Liver (tissue), 9 donors: ENCODE measurements around the gene TCEA2. TPM values are rescaled to one million over a fixed set of nuclear protein-coding genes. Genes with fewer than 3 reads are reported as not detected.

Experiments
- DNase-seq: peaks from one replicate; pipeline ENCODE4 v3.0.0-alpha.2; 2017; ENCODE audit warnings: low spot score
- H3K27ac ChIP-seq, 2 donors: one replicate each; pipeline ENCODE4 v1.7.0; 2013; ENCODE audit warnings: inconsistent platforms in 2 of 2, low read length in 2 of 2, control low read depth in 1 of 2, low read depth in 1 of 2, mild to moderate bottlenecking in 1 of 2
- H3K27me3 ChIP-seq, 4 donors: one replicate each; pipeline versions ENCODE4 v1.6.1 to v1.7.0; 2013; ENCODE audit warnings: low read length in 3 of 4, inconsistent platforms in 1 of 4, mild to moderate bottlenecking in 1 of 4, moderate library complexity in 1 of 4; ENCODE audit not compliant: control insufficient read depth in 4 of 4, insufficient read depth in 4 of 4
- H3K36me3 ChIP-seq, 4 donors: one replicate each; pipeline versions ENCODE4 v1.6.1 to v1.7.0; 2013; ENCODE audit warnings: low read length in 3 of 4, mild to moderate bottlenecking in 3 of 4, low read depth in 1 of 4, moderate library complexity in 1 of 4; ENCODE audit not compliant: control insufficient read depth in 4 of 4, insufficient read depth in 3 of 4
- H3K4me1 ChIP-seq, 4 donors: one replicate each; pipeline versions ENCODE4 v1.6.1 to v1.7.0; 2013; ENCODE audit warnings: low read length in 3 of 4, mild to moderate bottlenecking in 3 of 4, moderate library complexity in 1 of 4; ENCODE audit not compliant: control insufficient read depth in 4 of 4, insufficient read depth in 4 of 4
- H3K4me3 ChIP-seq, 3 donors: one replicate each; pipeline versions ENCODE4 v1.6.1 to v1.7.0; 2013; ENCODE audit warnings: low read length in 3 of 3, control low read depth in 1 of 3, low read depth in 1 of 3, mild to moderate bottlenecking in 1 of 3
- H3K9ac ChIP-seq, 2 donors: one replicate each; pipeline ENCODE4 v1.7.0; 2013; ENCODE audit warnings: low read length in 2 of 2, mild to moderate bottlenecking in 2 of 2, moderate library complexity in 2 of 2, control low read depth in 1 of 2, low read depth in 1 of 2
- H3K9me3 ChIP-seq, 4 donors: one replicate each; pipeline versions ENCODE4 v1.6.1 to v1.7.0; 2013; ENCODE audit warnings: low read length in 3 of 4; ENCODE audit not compliant: control insufficient read depth in 4 of 4
- EGR1 ChIP-seq, 2 donors: IDR thresholded peaks; 2 replicates each; pipeline ENCODE4 v1.6.1; 2016 to 2018; ENCODE audit warnings: antibody characterized with exemption in 2 of 2, low read depth in 2 of 2
- FOXA1 ChIP-seq: IDR thresholded peaks from 2 replicates; pipeline ENCODE4 v1.6.1; 2016; ENCODE audit warnings: antibody characterized with exemption
- FOXA2 ChIP-seq: IDR thresholded peaks from 2 replicates; pipeline ENCODE4 v1.6.1; 2016; ENCODE audit warnings: antibody characterized with exemption
- GABPA ChIP-seq, 2 donors: IDR thresholded peaks in 1 of 2; conservative IDR thresholded peaks in 1 of 2; 2 replicates each; pipeline ENCODE4 v1.6.1; 2016; ENCODE audit warnings: antibody characterized with exemption in 2 of 2, mild to moderate bottlenecking in 1 of 2, moderate library complexity in 1 of 2
- HNF4A ChIP-seq, 2 donors: conservative IDR thresholded peaks; 2 replicates each; pipeline ENCODE4 v1.6.1; 2016; ENCODE audit warnings: antibody characterized with exemption in 2 of 2, mild to moderate bottlenecking in 2 of 2
- HNF4G ChIP-seq: IDR thresholded peaks from 2 replicates; pipeline ENCODE4 v1.6.1; 2016; ENCODE audit warnings: antibody characterized with exemption
- JUND ChIP-seq, 2 donors: IDR thresholded peaks; 2 replicates each; pipeline ENCODE4 v1.6.1; 2016; ENCODE audit warnings: antibody characterized with exemption in 2 of 2
- NR2F2 ChIP-seq: IDR thresholded peaks from 2 replicates; pipeline ENCODE4 v1.6.1; 2016; ENCODE audit warnings: antibody characterized with exemption
- RAD21 ChIP-seq, 2 donors: IDR thresholded peaks; 2 replicates each; pipeline ENCODE4 v1.6.1; 2016; ENCODE audit warnings: antibody characterized with exemption in 2 of 2, mild to moderate bottlenecking in 2 of 2
- RXRA ChIP-seq, 2 donors: IDR thresholded peaks; 2 replicates each; pipeline ENCODE4 v1.6.1; 2017 to 2018; ENCODE audit warnings: antibody characterized with exemption in 2 of 2, mild to moderate bottlenecking in 1 of 2
- SP1 ChIP-seq: IDR thresholded peaks from 2 replicates; pipeline ENCODE4 v1.6.1; 2018; ENCODE audit warnings: antibody characterized with exemption, mild to moderate bottlenecking
- TAF1 ChIP-seq: conservative IDR thresholded peaks from 2 replicates; pipeline ENCODE4 v1.6.1; 2016; ENCODE audit warnings: antibody characterized with exemption, mild to moderate bottlenecking
- YY1 ChIP-seq: IDR thresholded peaks from 2 replicates; pipeline ENCODE4 v1.6.1; 2016; ENCODE audit warnings: antibody characterized with exemption, mild to moderate bottlenecking
- WGBS: extraction: QIAGEN DNeasy Blood & Tissue Kit; methylation state at CpG from one replicate; pipeline ENCODE4 v1.1.7; 2013; 5-methylcytosine and 5-hydroxymethylcytosine counted together
- polyA plus RNA-seq, 2 donors: library from polyadenylated mRNA; stranded (reverse) in 1 of 2; unstranded in 1 of 2; fragments of 200-250 nt in 1 of 2; fragments of >200 nt in 1 of 2; fragmentation: Nextera tagmentation in 1 of 2; extraction: Ambion mirVana in 1 of 2; gene quantifications; one replicate each; pipeline versions ENCODE4 v1.2.1 to v1.2.3, GENCODE V29; 2013 to 2015
- total RNA-seq, 2 donors: library from RNA; depleted of rRNA; stranded (reverse); fragments of >200 nt; gene quantifications; one replicate each; pipeline ENCODE4 v1.2.3, GENCODE V29; 2014
- TF ChIP-seq, protein P1 (sequence below): IDR thresholded peaks from 2 replicates; pipeline ENCODE4 v1.6.1; 2016; ENCODE audit warnings: antibody characterized with exemption
- TF ChIP-seq, protein P2 (sequence below): fragments of 150-350 bp; IDR thresholded peaks from 2 replicates; pipeline ENCODE4 v1.5.1; 2017; ENCODE audit warnings: improper control_type of control experiment, low read depth, low read length; ENCODE audit not compliant: missing input control
- TF ChIP-seq, protein P3 (sequence below): IDR thresholded peaks from 2 replicates; pipeline ENCODE4 v1.6.1; 2016; ENCODE audit warnings: antibody characterized with exemption, mild to moderate bottlenecking
- TF ChIP-seq, protein P4 (sequence below): IDR thresholded peaks from 2 replicates; pipeline ENCODE4 v1.6.1; 2016; ENCODE audit warnings: antibody characterized with exemption
- TF ChIP-seq, protein P5 (sequence below): IDR thresholded peaks from 2 replicates; pipeline ENCODE4 v1.6.1; 2016; ENCODE audit warnings: antibody characterized with exemption
- donor health status: healthy.
- donor health status: healthy.
- donor health status: healthy.
- donor health status: healthy.
- donor health status: healthy.

The TCEA2 gene
- total and polyA plus RNA-seq, 4 donors = 4.6 to 22.6 (median 11.8) TPM

DNA sequence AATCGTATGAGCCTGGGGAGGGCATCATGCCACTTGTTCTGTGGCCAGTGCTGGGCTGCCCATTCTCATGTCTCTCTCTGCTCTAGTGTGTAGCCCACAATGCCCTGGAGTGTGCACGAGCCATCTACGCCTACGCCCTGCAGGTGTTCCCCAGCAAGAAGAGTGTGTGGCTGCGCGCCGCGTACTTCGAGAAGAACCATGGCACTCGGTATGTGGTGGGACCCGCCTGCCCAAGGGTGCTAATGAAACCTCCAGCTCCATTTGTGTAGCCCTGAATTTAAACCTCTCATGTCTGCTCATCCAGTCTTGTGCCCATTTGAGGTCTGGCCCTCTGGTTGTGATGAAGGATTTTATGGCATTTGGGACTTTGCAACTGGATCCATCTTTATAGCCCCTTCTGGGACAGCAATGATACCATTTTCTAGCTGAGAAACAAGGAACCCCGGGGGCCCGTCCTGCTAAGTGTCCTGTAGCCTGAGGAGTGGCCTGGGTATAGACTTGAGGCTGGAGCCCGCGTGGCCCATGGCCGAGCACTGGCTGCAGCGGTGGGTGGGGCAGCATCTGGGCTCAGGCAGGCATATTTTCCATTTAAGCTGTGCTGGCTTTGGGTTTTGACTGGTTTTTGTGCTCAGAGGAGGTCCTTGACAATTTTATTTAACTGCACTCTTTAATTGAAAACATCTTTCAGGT, 40.2 kb upstream of the TCEA2 start:
- Histone ChIP-seq H3K9ac (no peak overlapping the region), H3K4me3 (no peak overlapping the region), H3K27me3 (no peaks in the 10 kb centered on the region), H3K27ac (no peak overlapping the region), H3K4me1 (peaks cover 15 to 34% (median 27%) of the 10 kb centered on the region in 4 donors), H3K36me3 (peaks cover 2 to 45% (median 30%) of the 10 kb centered on the region in 4 donors), H3K9me3 (no peaks in the 10 kb centered on the region)
- TF ChIP-seq FOXA1 (no peak), HNF4A (conservative IDR thresholded peaks at IDR 0.05) (no peak), RXRA (IDR thresholded peaks at IDR 0.05) (no peak), TAF1 (no peak), EGR1 (IDR thresholded peaks at IDR 0.05; ENCODE audit: low read depth in 2 of 2) (no peak), SP1 (no peak), GABPA (IDR thresholded peaks at IDR 0.05 in 1 of 2, conservative IDR thresholded peaks at IDR 0.05 in 1 of 2) (no peak), FOXA2 (no peak), RAD21 (IDR thresholded peaks at IDR 0.05) (no peak), HNF4G (no peak), JUND (IDR thresholded peaks at IDR 0.05) (no peak), NR2F2 (no peak), YY1 (no peak)
- TF ChIP-seq, protein P1, sequence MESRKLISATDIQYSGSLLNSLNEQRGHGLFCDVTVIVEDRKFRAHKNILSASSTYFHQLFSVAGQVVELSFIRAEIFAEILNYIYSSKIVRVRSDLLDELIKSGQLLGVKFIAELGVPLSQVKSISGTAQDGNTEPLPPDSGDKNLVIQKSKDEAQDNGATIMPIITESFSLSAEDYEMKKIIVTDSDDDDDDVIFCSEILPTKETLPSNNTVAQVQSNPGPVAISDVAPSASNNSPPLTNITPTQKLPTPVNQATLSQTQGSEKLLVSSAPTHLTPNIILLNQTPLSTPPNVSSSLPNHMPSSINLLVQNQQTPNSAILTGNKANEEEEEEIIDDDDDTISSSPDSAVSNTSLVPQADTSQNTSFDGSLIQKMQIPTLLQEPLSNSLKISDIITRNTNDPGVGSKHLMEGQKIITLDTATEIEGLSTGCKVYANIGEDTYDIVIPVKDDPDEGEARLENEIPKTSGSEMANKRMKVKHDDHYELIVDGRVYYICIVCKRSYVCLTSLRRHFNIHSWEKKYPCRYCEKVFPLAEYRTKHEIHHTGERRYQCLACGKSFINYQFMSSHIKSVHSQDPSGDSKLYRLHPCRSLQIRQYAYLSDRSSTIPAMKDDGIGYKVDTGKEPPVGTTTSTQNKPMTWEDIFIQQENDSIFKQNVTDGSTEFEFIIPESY = no peak
- TF ChIP-seq, protein P2, sequence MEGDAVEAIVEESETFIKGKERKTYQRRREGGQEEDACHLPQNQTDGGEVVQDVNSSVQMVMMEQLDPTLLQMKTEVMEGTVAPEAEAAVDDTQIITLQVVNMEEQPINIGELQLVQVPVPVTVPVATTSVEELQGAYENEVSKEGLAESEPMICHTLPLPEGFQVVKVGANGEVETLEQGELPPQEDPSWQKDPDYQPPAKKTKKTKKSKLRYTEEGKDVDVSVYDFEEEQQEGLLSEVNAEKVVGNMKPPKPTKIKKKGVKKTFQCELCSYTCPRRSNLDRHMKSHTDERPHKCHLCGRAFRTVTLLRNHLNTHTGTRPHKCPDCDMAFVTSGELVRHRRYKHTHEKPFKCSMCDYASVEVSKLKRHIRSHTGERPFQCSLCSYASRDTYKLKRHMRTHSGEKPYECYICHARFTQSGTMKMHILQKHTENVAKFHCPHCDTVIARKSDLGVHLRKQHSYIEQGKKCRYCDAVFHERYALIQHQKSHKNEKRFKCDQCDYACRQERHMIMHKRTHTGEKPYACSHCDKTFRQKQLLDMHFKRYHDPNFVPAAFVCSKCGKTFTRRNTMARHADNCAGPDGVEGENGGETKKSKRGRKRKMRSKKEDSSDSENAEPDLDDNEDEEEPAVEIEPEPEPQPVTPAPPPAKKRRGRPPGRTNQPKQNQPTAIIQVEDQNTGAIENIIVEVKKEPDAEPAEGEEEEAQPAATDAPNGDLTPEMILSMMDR = no peak
- TF ChIP-seq, protein P3, sequence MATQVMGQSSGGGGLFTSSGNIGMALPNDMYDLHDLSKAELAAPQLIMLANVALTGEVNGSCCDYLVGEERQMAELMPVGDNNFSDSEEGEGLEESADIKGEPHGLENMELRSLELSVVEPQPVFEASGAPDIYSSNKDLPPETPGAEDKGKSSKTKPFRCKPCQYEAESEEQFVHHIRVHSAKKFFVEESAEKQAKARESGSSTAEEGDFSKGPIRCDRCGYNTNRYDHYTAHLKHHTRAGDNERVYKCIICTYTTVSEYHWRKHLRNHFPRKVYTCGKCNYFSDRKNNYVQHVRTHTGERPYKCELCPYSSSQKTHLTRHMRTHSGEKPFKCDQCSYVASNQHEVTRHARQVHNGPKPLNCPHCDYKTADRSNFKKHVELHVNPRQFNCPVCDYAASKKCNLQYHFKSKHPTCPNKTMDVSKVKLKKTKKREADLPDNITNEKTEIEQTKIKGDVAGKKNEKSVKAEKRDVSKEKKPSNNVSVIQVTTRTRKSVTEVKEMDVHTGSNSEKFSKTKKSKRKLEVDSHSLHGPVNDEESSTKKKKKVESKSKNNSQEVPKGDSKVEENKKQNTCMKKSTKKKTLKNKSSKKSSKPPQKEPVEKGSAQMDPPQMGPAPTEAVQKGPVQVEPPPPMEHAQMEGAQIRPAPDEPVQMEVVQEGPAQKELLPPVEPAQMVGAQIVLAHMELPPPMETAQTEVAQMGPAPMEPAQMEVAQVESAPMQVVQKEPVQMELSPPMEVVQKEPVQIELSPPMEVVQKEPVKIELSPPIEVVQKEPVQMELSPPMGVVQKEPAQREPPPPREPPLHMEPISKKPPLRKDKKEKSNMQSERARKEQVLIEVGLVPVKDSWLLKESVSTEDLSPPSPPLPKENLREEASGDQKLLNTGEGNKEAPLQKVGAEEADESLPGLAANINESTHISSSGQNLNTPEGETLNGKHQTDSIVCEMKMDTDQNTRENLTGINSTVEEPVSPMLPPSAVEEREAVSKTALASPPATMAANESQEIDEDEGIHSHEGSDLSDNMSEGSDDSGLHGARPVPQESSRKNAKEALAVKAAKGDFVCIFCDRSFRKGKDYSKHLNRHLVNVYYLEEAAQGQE = no peak
- TF ChIP-seq, protein P4, sequence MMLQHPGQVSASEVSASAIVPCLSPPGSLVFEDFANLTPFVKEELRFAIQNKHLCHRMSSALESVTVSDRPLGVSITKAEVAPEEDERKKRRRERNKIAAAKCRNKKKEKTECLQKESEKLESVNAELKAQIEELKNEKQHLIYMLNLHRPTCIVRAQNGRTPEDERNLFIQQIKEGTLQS = no peak
- TF ChIP-seq, protein P5, sequence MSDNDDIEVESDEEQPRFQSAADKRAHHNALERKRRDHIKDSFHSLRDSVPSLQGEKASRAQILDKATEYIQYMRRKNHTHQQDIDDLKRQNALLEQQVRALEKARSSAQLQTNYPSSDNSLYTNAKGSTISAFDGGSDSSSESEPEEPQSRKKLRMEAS = no peak
- 97% methylated on average over 17 of the region's 17 CpGs for WGBS
- DNase-seq = no peak
